HG03108 (cell line): Measurements from ENCODE around the gene APLP2.
A peak's percentile ranks its signal among the peaks of the same experiment; 100 is the strongest.

ENCODE experiments used
- ATAC-seq: cut with Tn5 transposase; IDR thresholded peaks from one replicate; pipeline ENCODE4 v1.9.1; 2021; ENCODE audit warnings: moderate library complexity; ENCODE audit not compliant: unreplicated experiment

The APLP2 gene

DNA sequence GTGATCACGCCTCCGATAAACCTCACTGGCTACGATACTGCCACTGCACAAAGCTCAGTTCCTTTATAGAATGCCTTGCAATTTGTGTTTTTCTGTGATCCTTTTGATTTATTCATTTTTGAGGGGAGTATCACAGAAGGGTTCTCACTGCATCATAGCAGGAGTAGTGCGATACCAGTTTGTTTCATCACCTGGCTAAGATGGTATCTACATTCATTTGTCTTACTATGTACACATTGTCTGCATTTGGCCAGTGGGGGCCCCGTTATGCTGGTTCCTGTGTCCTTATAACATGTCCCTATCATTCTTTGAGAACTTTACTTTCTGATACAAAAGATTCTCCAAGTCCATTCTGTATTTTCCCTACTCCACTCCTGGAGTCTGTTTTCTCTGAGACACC, 44.6 kb downstream of the APLP2 start:
- no peak for ATAC-seq

DNA sequence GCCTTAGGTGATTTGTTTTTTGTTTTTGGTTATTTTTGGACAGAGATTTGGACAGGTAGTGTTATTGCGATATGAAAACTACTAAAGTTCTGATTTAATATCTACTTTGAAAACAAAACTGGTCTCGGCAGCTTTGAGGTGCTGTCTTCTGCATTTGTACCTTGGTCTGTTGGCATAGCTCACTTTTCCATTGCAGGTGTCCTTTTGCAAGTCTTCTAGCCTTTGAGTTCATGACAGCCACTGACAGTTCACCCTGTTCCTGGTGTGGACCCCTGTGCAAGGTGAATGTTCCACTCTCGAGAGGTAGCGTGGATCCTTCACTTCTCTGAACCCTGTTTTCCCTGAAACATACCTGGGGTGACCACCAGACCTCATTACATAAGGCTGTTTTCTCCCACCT, 45.0 kb downstream of the APLP2 start:
- ATAC-seq: no peak

DNA sequence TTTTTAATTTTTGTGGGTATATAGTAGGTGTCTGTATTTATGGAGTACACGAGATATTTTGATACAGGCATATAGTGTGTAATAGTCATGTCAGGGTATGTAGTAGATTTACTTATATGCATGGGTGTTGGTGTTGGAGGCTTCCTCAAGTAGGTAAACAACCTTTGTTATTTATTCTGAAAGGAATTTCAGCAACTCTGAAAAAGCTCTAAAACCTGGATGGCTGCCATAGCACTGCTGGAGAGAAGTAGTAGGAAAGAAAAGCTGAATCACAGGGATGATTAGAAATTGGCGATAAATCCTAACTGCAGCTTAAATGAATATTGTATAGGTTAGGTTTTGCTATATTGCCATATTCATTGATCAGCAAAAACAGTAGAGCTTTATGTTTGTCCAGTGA, 45.5 kb downstream of the APLP2 start:
- ATAC-seq: no peak

DNA sequence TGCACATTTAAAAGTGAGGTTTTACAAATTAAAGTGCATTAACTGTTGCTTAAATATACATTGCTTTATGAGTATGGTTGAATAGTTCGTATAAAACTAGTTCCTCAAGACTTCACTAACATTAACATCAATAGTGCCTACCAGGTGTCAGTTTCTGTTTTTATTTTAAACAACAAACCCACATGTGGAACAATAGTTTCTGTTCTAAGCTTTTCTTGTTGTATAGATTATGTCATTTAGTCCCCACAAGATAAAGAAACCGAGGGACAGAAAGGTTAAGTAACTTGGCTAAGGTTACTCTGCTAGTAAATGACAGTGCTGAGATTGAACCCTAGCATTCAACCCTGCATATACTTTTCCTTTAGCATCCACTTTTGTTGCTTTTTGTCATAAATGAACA, 48.5 kb downstream of the APLP2 start:
- peak; percentile 73 for ATAC-seq

DNA sequence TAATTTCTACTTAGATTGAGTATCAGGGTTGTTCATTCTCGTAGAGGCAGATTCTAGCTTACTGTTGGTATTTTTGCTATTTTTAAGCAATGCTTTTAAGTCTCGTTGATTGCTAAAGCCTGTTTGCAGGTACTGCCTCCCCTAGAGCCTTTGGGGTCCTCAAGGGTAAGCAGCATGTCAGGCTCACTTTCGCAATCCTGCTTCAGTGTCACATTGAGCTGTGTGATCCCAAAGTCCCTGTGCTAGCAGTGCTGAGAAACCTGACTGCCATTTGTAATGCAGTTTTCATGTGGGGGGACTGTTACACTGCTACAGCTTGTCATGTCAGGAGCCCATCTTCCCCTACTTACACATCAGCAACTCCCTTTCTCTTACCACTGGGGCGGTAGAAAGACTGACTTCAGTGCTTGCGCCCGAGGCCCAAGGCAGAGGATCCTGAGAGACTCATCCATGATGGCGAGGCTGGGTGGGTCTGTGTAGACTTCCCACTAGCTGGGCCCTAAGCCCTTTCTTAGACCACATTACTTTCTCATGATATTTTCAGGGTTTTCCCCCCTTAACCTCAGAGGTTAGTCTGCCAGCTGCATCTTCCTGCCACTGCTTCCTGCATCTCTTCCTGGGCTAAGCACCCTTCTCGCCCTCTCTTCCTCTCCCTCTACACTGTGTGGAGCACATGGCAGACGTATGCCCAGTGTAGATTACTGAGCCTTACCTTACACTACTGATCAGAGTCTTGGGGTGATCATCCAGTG, 49.1 kb downstream of the APLP2 start:
- peak; percentile 75 for ATAC-seq

DNA sequence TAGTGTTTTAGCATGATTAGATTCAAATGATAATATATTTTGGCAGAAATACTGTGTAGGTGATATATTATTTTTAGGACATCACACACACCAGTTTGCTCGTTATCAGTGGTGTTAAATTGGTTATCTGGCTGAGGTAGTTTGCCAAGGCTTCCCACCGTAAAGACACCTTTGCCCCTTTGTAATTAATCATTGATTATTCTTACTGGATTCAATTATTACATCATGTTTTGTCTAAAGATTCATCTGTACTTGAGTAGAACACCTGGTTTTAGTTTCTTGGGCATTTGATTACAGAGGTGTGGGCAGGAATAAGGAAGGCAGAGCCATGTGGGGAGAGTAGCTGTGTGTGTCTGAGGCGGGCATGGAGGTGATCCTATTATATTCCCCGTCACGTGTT, 50.4 kb downstream of the APLP2 start:
- no peak for ATAC-seq

DNA sequence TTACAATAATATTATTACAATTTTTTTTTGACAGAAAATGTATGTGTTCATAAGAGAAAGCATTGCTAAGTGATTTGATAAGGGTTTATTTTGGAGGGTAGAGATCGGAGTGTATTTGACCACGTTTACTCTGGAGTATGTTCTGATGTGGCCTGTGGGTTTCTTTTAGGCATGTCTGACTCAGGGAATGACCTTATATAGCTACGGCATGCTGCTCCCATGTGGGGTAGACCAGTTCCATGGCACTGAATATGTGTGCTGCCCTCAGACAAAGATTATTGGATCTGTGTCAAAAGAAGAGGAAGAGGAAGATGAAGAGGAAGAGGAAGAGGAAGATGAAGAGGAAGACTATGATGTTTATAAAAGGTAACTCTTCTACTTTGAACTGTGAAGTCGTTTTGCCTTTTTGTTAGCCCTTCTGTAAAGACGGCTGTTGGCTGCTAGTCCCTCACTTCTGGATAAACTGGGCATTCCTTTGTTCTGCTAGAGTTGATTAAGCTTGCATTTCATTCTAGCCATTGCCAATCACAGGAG, 51.8 kb downstream of the APLP2 start:
- no peak for ATAC-seq

DNA sequence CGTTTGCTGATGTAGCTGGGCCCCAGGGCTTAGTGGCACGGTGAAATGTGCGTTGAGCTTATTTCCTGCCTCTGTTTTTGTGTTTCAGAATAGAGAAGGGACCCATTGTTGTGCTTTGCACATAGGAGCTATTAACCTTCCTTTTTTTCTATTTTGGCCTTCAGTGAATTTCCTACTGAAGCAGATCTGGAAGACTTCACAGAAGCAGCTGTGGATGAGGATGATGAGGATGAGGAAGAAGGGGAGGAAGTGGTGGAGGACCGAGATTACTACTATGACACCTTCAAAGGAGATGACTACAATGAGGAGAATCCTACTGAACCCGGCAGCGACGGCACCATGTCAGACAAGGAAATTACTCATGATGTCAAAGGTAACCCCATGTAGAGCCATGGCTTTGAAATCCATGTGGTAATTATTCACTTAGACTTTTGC, 52.5 kb downstream of the APLP2 start:
- no peak for ATAC-seq

DNA sequence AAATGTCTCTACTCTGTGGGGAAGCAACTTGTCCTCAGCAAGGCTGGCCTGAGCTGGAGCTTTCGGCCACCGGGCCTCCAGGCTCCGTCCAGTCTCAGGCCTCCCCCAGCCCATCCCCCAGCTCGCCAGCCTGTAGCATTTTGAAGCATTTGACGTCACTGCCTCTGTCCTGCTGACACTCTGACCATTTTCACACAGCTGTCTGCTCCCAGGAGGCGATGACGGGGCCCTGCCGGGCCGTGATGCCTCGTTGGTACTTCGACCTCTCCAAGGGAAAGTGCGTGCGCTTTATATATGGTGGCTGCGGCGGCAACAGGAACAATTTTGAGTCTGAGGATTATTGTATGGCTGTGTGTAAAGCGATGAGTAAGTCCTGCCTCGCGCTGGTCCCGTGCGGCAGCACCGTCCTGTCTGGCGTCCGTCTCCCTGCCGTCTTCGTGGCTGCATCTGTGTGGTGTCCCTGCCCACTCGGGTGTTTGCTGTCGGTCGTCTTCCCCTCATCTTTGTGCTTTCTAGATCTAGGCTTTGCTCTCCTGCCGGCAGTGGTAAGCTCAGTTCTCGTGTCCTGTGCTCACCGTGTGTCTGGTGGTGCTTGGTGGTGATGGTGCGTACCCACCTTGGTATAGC, 53.8 kb downstream of the APLP2 start:
- ATAC-seq: no peak

DNA sequence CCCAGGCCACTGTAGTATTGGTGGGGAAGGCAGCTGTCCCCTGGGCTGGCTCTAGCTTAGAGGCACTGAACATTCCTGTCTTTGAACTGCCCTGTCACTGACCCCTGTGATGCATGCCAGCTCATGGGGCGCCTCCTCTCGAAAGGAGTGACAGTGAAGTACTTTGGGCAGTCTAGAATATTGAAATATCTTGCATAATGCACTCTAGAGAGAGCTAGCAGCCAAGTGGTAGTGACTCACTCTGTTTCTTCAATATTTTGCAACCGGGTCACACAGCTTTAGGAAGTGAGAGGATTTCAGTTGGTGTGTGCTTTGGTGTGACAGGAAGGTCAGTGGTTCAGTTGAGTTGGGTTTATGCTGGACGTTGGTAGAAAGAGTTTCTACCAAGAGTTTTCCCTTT, 54.4 kb downstream of the APLP2 start:
- ATAC-seq: no peak

DNA sequence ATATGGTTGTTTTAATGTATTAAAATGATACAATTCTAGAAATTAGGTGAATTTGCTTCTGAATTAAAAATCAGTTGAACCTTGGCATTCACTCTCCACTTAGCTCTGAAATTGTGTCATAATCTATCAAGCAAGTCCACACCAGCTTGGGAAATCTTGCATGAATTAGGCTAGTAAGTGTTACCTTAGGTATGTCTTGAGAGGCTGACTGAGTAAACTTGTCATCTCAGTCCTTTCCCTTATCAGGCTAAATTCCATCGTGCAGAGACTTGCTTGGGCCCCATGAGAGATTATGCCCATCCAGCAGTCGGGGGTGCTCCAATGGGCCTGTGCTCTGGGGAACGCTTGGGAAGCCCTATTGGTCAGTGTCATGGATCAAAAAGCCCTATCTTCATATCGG, 55.9 kb downstream of the APLP2 start:
- ATAC-seq: no peak

DNA sequence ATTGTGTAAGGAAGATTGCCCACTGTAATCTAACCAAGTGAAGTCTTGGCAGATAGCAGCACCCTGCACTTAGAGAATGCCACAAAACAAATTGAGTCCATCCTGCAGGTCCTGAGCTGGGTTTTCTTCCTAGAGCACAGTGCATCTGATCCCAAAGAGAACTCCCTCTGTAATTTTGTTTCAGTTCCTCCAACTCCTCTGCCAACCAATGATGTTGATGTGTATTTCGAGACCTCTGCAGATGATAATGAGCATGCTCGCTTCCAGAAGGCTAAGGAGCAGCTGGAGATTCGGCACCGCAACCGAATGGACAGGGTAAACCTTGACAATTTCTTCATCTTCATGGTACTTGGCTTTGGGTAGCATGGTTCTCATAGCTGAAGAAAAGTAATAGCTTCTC, 56.8 kb downstream of the APLP2 start:
- no peak for ATAC-seq

DNA sequence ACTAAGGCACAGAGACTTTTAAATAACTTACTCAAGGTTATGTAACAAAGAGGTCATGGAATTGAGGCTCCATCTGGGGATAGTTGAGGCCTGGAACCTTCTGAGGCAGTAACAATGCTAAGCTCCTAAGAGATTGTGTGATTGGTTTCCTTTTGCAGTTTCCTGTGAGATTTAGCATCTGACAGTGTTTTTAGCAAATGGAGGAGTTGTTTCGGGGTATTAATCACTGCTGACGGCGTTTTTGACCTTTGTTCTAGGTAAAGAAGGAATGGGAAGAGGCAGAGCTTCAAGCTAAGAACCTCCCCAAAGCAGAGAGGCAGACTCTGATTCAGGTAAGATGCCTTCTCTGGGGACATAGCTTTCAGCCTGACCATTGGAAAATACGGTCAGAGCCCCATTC, 57.8 kb downstream of the APLP2 start:
- no peak for ATAC-seq

DNA sequence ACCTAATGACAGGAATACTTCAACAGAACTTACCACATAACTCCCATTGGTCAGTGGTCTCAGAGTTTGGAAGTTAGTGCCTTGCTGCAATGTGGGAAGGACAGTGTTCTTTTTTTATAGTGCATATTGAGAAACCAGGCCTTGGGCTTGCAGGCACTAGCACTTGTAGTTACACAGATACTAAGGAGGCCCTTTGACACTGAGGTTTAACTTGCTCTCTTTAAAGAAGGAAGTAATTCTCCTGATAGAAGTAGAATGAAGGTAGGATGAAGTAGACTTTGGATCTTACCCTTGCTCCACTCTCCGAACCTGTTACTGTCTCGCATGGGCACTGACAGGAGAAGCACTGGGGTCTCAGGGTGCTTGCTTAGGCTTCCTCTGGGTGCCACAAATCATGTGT, 58.9 kb downstream of the APLP2 start:
- no peak for ATAC-seq

DNA sequence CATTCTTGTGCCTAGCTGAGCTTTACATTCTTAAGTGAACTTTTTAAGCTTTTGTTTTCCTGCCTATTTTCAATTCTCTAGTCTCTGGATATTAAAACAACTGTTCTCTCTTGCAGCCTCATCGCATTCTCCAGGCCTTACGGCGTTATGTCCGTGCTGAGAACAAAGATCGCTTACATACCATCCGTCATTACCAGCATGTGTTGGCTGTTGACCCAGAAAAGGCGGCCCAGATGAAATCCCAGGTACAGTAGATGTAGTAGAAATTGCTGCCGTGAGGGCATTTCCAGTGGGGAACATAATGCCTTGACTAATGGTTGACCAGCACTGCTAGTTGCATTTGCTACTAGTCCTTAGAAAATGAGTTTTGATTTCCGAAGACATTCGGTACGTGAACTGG, 60.2 kb downstream of the APLP2 start:
- no peak for ATAC-seq

DNA sequence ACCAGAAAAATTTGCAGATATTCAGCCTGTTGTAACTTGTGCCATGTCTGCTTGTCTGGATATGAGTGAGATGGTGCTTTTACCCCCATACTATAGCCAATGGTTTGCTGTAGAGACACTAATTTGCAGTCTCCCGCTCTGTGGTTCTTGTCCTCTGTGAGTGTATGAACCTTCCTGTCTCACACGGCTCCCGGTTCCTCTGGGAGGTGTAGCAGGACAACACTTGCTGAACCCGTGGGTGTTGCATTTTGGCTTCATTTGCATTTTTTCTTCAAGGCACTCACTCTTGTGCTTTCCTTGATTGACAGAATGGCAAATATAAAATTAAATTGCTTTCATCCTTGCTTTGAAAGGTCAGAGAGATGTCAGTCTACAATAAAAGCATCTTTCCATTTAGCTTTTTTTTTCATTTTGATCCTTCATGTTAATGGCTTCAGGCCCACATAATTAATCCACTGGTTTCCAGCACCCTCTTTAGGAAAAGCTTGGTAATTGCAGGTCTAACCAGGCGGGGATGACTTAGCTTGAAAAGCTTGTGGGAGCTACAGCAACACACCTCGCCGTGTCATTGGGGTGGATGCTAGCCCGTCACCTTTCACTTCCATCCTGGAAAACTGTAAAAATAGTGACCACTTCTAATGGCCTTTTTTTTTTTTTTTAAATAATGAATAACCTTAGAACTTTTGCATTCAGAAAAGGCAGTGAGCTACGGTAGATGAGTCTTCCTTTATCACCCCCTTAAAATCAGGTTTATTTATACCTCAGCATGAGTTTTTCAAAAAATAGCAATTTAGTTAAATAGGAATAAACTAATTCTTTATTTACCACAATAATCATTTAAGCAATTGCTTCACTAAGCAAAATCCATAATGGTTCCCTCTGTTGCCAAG, 62.5 kb downstream of the APLP2 start:
- no peak for ATAC-seq

DNA sequence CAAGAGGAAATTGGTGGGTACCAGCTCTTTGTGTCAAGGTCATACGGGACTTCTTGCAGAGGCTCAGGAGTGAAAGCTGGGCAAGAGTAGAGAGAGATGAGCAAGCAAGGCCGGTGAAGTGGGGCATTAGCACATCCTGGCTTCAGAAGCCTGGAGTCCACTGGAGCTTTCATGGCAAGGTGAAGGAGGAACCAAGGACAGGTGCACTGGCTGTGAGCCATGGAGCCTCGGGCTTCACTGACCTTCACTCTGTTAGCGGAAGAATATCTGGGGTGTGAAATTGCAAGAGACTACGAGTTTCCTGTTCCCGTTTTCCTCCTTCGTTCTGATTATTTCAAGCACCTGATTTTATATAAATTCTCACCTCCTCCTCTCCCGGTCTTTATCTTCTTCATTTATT, 64.0 kb downstream of the APLP2 start:
- ATAC-seq: no peak

DNA sequence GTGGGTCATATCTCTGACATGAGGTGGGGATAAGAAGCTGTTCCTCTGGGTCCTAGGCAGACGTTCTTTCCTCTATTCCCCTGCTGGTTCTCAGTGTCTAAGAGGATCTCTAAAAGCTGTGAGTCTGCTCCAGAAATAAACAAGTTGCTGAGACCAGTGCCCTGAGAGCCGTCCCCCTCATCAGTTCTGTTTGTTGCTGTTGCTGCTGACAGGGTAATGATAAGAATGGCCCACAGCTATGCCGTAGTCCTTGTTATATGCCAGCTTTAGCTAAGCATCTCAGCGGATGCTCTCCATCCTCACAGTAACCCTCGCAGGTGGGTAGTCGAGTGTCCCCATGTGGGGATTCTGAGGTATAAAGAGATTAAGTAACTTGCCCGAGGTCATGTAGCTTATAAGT, 66.4 kb downstream of the APLP2 start:
- no peak for ATAC-seq

DNA sequence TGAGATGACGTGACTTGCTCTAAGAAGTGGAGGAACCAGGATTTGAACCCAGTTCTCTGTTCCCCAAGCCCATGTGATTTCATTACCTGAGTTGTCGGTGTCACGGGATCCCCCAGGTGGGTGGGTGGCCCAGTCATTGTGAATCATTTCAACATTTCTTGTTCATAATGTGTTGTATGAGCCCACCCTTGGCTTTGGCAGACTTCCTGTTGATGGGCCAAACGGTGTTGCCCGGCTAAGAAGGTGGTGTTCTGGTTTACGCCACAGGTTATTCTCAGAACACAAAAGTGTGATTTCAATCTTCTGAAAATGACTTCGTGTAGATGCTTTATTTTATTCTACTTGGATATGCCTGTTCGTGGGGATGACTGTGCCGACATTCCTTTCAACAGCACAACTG, 68.3 kb downstream of the APLP2 start:
- no peak for ATAC-seq

DNA sequence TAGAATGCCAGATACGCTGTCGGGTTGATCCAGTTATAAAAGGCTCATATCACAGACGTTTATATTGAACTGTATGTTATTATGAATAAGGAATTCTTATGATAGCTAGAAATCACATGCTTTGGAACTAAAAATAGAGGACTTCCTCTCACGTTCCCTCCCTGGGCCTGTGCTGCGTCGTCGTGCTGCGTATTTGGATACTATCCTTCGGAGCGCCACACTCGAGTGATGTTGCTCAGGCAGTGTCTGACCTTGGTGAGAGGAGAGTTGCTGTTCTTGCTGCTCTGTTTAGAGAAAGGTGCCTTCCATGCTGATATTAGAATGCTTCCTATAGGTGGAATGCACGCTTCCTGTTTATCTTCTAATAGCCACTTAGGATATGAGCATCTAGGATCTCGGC, 69.7 kb downstream of the APLP2 start:
- ATAC-seq: no peak

DNA sequence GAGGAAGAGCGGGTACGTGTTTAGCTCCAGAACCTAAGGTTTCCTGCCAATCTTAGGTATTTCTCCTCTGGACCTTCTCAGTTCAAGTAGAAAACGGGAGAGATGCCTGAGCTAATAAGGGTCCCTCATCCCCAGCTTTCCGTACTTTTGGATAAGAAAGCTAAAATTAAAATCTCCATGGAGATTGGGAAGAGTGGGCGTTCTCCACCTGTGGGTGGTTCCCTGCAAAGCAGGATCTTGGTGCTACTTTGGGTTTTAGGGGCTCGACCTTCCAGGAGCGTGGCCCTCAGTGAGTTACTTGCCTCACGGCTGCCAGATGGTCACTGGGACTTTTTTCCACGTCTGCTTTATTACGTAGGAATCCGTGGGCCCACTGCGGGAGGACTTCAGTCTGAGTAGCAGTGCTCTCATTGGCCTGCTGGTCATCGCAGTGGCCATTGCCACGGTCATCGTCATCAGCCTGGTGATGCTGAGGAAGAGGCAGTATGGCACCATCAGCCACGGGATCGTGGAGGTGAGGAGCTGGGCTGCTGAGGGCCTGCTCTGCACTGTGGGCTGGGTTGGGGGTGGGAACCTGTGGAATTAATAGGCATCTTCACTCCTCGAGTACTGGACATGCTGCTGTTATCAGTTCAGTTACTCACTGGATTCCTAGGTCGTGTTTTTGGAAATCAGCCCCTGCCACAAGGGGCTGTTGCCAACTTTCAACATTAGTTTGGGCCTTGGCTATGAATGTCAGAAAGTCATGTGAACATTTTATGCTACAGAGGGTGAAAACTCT, 72.1 kb downstream of the APLP2 start:
- no peak for ATAC-seq
